Measurements from ENCODE around the gene MEX3D.

The MEX3D gene

GRCh38 chr19:1568320-1569019, at the start of gene MEX3D:
TSS of gene MEX3D (minus strand) at chr19:1568325. CDS start at chr19:1568058, 267 bp downstream.
- DNase-seq (ENCODE audit: low read depth), result no peak

DNA sequence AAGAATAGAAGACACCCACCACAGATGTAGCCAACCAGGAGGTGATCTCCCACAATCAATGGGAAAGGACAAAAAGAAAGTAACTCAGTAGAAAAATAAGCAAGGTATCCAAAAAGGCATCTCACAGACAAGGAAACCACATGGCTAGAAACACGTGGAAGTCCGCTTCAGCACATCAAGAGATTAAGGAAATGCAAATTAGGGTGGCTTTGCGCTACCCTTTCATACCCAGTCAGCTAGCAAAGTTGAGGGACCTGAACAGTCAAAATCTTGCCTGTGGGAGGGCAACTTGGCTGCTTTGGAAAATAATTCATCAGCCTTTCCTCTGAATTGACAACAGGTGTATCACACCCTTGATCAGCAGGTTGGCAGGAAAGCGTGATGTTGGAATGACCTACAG, 48.8 kb upstream of the MEX3D start:
- DNase-seq (ENCODE audit: low read depth), result no peak

- peak; percentile 39 for DNase-seq (ENCODE audit: low read depth)
Measured at GRCh38 chr19:1616396-1616795, 48.3 kb upstream of the MEX3D start.

DNA sequence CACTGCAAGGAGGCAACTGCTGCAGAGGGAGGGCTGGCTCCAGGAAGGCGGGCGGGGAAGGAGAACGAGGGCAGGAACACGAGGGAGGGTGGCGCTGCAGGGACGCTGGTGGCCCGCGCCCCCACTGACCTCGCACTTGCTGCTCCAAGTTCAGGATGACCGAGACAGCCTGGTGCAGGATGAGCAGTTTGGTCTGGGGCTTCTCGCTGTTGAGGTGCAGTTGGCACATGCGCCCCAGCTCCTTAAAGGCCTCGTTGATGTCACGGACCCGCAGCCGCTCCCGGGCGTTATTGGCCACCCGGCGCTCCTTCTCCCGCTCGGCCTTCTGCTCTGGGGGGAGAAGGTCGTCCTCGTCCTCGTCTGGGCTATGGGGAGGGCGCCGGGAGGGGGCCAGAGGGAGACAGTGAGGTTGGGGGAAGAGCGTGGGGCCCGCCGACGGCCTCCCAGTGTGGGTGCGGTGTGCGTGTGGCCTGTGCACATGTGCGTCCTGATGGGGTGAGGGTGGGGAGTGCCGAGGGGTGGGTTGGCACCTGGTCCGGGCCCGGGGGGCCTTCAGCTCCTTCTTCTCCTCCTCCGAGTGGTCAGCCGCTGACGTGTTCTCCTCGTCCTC, 47.1 kb upstream of the MEX3D start:
- no peak for DNase-seq (ENCODE audit: low read depth)

DNA sequence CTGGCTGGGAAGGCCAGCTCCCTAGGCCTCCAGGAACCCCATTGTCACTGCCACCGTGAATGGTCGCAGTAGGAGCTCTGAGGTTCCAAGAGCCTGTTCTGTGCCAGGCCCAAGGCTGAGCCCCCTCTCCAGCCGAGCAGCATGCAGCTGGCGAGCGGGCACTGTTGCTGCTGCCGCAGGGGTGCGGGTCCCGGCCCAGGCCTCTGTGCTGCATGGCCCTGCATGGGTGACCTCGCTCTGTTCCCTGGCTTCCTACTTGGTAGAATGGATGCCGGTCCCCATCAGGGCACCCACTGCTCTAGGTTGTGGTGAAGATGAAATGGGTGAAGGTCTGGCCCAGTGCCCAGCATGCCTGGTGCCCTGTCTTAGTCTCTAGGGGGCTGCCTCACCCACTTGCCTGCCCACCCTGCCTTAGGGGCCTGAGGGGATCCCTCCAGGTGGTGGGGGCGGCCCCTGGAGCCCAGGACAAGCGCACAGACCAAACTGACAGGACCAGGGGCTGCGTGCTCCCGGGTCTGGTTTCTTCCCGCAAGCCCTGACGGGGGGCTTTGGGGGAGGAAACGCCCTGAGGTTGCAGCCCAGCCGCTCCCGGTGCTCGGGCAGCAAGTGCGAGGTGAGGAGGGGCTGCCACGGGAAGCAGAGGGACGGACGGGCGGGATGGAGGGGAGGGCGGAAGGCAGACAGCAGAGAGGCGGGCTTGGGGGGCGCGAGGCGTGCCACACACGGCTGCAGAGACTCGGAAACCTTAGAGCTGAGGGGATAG, 45.9 kb upstream of the MEX3D start:
- no peak for DNase-seq (ENCODE audit: low read depth)

DNA sequence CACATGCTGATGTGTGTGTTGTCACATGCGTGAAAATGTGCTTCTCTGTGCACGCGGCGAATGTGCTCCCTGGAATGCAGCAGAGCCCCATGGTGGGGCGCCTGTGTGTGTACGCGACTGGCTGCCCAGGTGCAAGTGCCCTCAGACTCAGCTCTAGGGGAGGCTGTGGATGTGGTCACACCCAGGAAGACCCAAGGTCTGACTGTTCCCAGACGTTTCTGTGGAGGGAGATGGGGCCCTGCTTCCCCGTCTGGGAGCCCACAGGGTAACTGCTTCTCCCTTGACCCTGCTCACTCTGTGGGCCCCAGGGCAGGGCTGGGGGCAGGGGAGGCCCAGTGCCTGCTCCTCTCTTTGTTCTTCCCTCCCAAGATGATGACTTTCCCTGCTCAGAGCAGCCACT, 45.0 kb upstream of the MEX3D start:
- no peak for DNase-seq (ENCODE audit: low read depth)

DNA sequence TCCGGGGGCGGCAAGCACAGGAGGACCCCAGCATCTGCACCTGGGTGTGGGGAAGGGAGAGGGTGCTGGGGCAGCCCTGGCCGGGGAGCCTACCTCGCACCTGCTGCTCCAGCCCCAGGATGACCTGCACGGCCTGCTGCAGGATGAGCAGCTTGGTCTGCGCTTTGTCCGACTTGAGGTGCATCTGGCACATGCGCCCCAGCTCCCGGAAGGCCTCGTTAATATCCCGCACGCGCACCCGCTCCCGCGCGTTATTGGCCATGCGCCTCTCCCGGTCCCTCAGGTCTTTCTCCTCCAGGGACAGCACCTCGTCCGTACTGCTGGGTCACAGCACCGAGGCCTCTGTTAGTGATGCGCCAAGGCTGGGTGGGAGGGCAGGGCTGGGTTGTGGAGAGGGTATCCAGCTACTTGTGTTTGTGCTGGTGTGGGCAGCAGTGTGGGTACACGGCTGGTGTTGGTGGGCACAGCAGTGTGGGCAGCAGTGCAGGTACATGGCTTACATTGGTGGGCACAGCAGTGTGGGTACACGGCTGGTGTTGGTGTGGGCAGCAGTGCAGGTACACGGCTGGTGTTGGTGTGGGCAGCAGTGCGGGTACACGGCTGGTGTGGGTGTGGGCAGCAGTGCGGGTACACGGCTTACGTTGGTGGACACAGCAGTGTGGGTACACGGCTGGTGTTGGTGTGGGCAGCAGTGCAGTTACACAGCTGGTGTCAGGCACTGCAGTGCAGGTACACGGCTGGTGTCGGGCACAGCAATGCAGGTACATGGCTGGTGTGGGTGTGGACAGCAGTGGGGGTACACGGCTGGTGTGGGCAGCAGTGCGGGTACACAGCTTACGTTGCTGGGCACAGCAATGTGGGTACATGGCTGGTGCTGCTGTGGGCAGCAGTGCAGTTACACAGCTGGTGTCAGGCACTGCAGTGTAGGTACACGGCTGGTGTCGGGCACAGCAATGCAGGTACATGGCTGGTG, 44.3 kb upstream of the MEX3D start:
- no peak for DNase-seq (ENCODE audit: low read depth)

DNA sequence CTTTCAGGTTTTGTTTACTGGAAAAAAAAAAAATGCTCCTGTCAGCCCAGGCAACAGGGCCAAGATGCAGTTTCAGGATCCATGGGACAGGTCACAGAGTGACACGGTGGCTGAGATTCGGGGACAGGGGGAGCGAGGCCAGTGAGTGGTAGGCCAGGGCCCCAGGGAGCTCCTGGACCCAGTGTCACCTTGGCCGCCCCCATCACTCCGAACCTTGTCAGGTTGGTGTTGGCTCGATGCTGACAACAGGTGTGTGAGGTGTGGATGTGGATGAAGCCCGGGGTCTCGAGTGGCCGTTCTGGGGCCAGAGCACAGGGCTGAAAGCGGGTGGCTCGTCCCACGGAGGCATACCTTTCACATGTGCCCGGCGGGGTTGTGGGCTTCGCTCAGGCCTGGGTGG, 43.2 kb upstream of the MEX3D start:
- no peak for DNase-seq (ENCODE audit: low read depth)

DNA sequence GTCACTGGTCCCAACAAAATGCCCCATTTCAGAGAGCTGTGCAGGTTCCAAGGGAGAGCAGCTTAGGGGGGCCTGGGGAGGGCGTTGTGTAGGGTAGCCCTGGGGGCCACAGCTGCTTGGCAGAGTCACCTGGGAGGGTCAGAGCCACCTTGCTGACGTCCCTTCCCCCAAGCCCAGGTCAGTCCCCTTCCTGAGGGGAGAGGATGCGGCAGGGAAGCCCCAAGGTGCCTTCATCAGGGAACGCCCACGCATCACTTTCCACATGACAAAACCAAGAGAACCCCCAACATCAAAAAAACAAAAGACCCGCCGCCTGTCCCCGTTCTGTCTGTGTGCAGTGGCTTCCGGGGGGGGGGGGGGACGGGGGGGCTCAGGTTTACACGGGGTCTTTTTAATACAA, 42.5 kb upstream of the MEX3D start:
- DNase-seq (ENCODE audit: low read depth), result no peak

DNA sequence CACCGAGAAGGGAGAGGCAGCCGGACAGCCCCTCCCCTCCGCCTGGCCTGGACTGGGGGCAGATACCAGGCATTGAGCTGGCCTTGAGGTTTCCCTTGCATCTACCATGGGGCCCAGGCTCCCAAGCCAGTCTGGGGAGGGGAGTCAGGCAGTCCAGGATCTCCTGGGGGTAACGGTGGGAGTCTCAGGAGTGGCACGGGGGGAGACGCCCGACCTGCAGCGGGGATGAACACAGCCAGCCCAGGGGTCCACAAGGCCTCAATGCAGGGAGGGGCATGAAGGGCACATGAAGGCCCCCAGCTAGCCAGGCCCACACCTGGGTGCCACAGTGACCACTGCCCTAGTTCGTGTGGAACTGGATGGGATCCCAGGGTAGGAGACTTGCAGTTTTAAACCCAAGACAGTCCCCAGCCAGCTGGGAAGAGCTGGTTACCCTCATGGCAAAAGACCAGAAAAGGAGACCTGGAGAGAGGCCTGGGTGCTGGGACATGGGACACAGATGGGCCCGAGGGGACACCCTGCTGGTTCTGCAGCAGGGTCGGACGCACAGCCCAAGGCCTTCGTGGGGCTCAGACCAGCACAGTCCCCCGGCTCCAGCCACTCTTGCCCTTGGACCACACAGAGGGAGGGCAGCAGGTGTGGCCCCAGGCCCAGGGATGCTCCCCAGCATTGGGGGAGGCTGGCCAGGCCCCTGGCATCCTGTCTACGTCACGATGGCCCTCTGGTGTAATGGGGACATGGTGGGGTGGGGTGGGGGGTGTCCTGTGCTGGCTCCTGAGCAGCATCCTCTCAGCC, 41.8 kb upstream of the MEX3D start:
- DNase-seq (ENCODE audit: low read depth), result no peak

- no peak for DNase-seq (ENCODE audit: low read depth)
Measured at GRCh38 chr19:1609103-1609396, 40.9 kb upstream of the MEX3D start.

- DNase-seq (ENCODE audit: low read depth), result no peak
Measured at GRCh38 chr19:1608359-1609102, 40.4 kb upstream of the MEX3D start.

DNA sequence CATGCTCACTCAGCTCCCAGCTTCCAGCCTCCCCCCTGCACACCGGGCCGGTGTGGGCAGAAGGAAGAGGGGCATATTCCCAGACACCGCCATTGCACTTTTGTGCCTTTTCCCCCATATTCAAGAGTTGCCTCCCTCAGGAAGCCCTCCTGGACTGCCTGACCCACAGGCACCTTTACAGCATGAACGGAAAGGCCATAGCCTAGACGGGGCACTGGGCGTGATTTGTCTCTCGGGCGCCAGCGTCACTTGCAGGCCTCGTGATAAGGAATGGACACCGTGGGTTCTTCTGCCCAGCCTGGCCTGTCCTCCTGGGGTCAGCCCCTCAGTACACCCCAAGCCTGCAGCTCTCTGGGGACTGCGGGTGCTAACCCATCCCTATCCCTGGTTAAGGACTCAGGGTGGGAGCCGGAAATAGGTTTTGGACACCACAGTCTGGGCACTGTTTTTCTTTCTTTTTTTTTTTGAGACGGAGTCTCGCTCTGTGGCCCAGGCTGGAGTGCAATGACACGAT, 38.1 kb upstream of the MEX3D start:
- DNase-seq (ENCODE audit: low read depth), result no peak

DNA sequence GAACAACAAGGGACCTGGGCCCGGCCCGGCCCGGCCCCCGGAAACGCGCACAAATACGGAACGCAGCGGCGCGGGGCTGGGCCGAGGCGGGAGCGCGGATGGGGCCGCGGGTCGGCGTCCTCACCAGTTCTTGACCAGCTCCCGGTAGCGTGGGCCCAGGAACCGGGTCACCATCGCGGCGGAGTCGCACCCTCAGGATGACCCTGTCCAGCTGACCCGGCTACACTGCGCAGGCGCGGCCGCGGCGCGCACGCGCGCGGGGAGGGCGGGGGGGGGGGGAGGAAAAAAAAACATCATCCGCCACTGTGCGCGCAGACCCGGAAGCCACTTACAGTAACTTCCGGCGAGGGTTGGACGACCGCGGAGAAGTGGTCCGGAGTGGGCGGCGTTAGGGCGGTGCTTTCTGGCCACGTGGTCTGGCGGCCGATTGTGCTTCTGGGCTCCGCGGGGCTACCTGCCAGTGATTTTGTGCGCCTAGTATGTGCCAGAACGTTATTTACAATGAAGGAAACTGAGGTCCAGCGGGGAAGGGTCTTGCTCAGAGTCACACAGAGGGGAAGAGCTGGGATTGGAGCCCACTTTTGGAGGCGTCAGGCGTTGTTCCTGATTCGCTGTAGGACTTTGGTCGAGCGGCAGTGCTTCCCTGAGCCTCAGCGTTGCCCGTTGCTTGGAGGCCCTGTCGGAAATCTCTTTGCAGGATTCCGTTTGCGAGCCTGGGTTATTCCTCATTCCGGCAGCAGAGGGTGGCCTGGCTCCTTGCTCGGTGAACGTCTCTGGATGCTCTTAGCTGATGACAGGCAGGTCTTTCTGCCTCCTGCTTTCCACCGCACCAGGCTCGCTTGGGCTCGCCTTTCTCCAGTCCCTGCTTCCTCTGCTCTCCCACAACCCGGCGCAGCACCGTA, 37.4 kb upstream of the MEX3D start, which contains the start of gene UQCR11:
Gene UQCR11 (minus strand): TSS at position 227 of the 902 bp plus-strand sequence. CDS start 53 bp downstream, at position 174.
- peak; percentile 84 for DNase-seq (ENCODE audit: low read depth)

DNA sequence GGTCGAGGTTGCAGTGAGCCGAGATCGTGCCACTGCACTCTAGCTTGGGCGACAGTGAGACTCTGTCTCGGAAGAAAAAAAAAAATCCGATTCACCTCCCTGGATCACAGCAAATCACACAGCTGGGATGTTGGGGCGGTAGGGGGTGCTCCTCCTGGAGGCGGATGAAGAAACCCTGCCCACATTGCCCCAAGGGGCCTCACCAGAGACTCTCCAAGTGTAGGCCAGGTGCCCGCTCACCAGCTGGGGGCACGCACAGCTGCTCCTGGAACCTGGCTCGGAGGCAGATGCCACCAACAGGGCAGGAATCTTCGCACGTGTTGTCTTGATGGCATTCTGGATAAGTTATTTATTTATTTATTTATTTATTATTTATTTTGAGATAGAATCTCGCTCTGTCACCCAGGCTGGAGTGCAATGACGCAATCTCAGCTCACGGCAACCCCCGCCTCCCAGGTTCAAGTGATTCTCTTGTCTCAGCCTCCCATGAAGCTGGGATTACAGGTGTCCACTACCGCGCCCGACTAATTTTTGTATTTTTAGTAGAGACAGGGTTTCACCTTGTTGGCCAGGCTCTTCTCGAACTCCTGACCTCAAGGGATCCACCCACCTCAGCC, 34.1 kb upstream of the MEX3D start:
- DNase-seq (ENCODE audit: low read depth), result no peak

DNA sequence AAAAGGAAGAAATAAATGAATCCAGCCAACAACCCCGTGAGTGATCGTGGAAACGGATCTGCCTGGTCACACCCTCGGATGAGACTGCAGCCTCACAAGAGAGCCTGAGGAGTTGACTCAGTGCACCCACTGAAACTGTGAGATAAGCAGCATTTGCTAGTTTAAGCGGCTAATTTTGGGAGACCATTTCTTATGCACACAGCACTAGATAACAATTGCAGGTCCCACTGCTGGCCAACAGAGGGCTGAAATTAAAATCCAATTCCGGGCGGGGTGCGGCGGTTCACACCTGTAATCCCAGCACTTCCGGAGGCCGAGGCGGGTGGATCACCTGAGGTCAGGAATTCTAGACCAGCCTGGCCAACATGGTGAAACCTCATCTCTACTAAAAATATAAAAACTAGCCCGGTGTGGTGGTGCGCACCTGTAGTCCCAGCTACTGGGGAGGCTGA, 33.5 kb upstream of the MEX3D start:
- no peak for DNase-seq (ENCODE audit: low read depth)

DNA sequence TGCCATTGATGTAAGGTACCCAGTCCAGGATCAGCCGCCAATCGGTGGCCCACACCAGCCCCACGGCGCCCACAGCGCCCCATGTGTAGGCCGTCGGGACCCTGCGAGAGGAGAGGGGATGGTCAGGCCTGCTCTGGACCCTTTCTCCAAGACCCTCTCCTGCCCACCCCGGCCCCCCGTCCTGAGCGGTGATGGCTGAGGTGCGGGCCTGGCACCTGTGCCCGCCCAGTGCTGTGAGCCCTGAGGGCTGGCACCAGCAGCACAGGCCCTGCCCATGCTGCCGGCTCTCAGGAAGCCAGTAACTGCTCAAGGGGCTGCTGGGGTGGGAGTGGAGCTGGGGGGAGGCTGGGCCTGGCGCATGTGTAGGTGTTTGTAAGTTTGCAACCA, 31.3 kb upstream of the MEX3D start:
- DNase-seq (ENCODE audit: low read depth), result no peak

- no peak for DNase-seq (ENCODE audit: low read depth)
Measured at GRCh38 chr19:1598777-1599459, 30.8 kb upstream of the MEX3D start.

Data from GM04503 (cell line).